ENCODE results near the gene IQSEC1.

The IQSEC1 gene

DNA sequence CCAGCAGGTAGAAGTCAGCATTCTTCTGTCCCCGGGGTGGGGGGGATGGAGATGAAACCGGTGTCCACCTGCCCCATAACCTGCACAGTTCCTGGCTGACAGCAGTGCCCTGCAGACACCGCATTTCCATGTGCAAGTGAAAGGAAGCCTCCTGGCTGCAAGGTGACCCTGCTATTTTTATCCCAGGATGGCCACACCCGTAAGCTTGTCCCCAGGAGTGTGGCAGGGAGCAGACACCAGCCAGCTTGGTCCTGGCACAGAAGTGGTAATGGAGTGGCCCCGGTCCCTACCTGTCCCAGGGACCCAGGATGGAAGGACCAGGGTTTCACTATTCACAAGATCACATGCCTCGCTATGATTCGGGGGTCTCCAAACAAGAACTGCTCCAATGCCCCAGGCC is 146.6 kb downstream of the IQSEC1 start:
- WGBS = 94% methylated on average over 7 of the region's 7 CpGs
- no peak overlapping the region for H3K9ac ChIP-seq (ENCODE audit: low read depth, low read length)

GRCh38 chr3:12925648-12926047 is 147.6 kb downstream of the IQSEC1 start:
- Histone ChIP-seq H3K9me3 (ENCODE audit: insufficient read depth, low read depth, low read length) (no peaks in the 10 kb centered on the region), H3K4me3 (ENCODE audit: low read length) (no peak overlapping the region), H3K9ac (ENCODE audit: low read depth, low read length) (no peak overlapping the region), H3K27me3 (ENCODE audit: insufficient read depth, low read length) (no peaks in the 10 kb centered on the region), H3K4me1 (ENCODE audit: insufficient read depth, low read length) (no peaks in the 10 kb centered on the region), H3K36me3 (ENCODE audit: insufficient read depth, low read length) (peaks cover 22% of the 10 kb centered on the region), H3K27ac (ENCODE audit: low read depth, low read length) (no peak overlapping the region)
- WGBS = 94% methylated on average over 7 of the region's 7 CpGs

More for the DNA sequence above, 146.6 kb downstream of the IQSEC1 start:
- H3K4me3 ChIP-seq (ENCODE audit: low read length) = no peak overlapping the region
- no peaks in the 10 kb centered on the region for H3K27me3 ChIP-seq (ENCODE audit: insufficient read depth, low read length)
- no peaks in the 10 kb centered on the region for H3K9me3 ChIP-seq (ENCODE audit: insufficient read depth, low read depth, low read length)
- no peaks in the 10 kb centered on the region for H3K4me1 ChIP-seq (ENCODE audit: insufficient read depth, low read length)
- H3K36me3 ChIP-seq (ENCODE audit: insufficient read depth, low read length) = peaks cover 14% of the 10 kb centered on the region
- H3K27ac ChIP-seq (ENCODE audit: low read depth, low read length) = no peak overlapping the region

- Histone ChIP-seq H3K4me1 (ENCODE audit: insufficient read depth, low read length) (no peaks in the 10 kb centered on the region), H3K9me3 (ENCODE audit: insufficient read depth, low read depth, low read length) (no peaks in the 10 kb centered on the region), H3K27me3 (ENCODE audit: insufficient read depth, low read length) (no peaks in the 10 kb centered on the region), H3K27ac (ENCODE audit: low read depth, low read length) (no peak overlapping the region), H3K9ac (ENCODE audit: low read depth, low read length) (no peak overlapping the region), H3K36me3 (ENCODE audit: insufficient read depth, low read length) (peaks cover 33% of the 10 kb centered on the region), H3K4me3 (ENCODE audit: low read length) (no peak overlapping the region)
- 96% methylated on average over 22 of the region's 22 CpGs for WGBS
These were observed 148.8 kb downstream of the IQSEC1 start for GRCh38 chr3:12924437-12924836.

DNA sequence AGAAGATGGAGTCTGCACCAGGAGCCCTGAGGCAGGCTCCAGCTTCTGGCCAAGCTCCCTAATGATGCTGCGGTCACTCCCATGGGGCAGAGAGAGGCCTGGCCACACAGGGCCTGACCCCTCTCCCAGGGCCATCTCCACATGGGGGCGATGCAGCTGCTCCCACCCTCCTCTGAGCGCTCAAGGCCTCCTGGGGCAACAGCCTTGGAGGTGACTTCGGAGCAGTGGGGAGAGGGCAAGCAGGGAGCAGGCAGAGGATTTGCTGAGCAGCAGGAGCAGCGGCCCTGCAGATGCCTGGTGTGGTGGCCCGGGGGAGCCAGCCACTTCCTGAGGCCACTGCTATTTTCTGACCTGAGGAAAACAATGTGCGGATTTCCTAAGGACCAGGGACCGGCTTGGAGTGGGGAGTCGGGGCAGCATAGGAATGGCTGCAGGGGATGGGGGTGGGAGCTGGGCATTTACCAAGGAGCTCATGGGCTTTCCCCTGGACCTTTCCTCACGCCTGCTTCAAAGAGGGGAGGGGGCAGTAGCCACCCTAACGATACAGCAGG is 150.3 kb downstream of the IQSEC1 start:
- Histone ChIP-seq H3K27ac (ENCODE audit: low read depth, low read length) (no peak overlapping the region), H3K4me1 (ENCODE audit: insufficient read depth, low read length) (no peaks in the 10 kb centered on the region), H3K9ac (ENCODE audit: low read depth, low read length) (no peak overlapping the region), H3K27me3 (ENCODE audit: insufficient read depth, low read length) (no peaks in the 10 kb centered on the region), H3K4me3 (ENCODE audit: low read length) (no peak overlapping the region), H3K9me3 (ENCODE audit: insufficient read depth, low read depth, low read length) (no peaks in the 10 kb centered on the region), H3K36me3 (ENCODE audit: insufficient read depth, low read length) (peaks cover 38% of the 10 kb centered on the region)
- 92% methylated on average over 11 of the region's 11 CpGs for WGBS

GRCh38 chr3:12922306-12922705 is 150.9 kb downstream of the IQSEC1 start:
- 95% methylated on average over 7 of the region's 7 CpGs for WGBS
- Histone ChIP-seq H3K4me3 (ENCODE audit: low read length) (no peak overlapping the region), H3K9me3 (ENCODE audit: insufficient read depth, low read depth, low read length) (no peaks in the 10 kb centered on the region), H3K9ac (ENCODE audit: low read depth, low read length) (no peak overlapping the region), H3K27ac (ENCODE audit: low read depth, low read length) (no peak overlapping the region), H3K27me3 (ENCODE audit: insufficient read depth, low read length) (no peaks in the 10 kb centered on the region), H3K4me1 (ENCODE audit: insufficient read depth, low read length) (no peaks in the 10 kb centered on the region), H3K36me3 (ENCODE audit: insufficient read depth, low read length) (peaks cover 38% of the 10 kb centered on the region)

DNA sequence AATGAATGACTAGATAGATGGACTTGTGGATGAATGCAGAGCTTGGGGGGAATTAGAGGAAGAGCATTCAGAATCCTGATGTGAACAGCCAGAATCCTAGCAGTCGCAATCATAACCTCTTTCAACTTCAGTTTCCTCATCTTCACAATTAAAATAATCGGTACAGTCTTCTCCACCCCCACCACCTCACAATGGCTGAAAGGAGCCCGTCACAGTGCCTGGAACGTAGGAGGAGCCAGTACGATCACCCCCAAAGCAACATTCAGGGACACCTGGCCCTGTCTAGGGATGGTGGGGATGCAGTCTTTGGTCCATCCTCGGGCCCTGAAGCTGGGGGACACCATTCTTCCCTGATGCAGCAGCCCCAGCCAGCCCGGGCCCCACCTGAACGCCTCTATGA is 151.5 kb downstream of the IQSEC1 start:
- H3K36me3 ChIP-seq (ENCODE audit: insufficient read depth, low read length) = peaks cover 38% of the 10 kb centered on the region
- no peak overlapping the region for H3K27ac ChIP-seq (ENCODE audit: low read depth, low read length)

GRCh38 chr3:12920967-12921366 is 152.3 kb downstream of the IQSEC1 start:
- 92% methylated on average over 9 of the region's 9 CpGs for WGBS
- H3K4me3 ChIP-seq (ENCODE audit: low read length) = no peak overlapping the region
- H3K27ac ChIP-seq (ENCODE audit: low read depth, low read length) = no peak overlapping the region
- H3K9ac ChIP-seq (ENCODE audit: low read depth, low read length) = no peak overlapping the region
- no peaks in the 10 kb centered on the region for H3K9me3 ChIP-seq (ENCODE audit: insufficient read depth, low read depth, low read length)
- H3K4me1 ChIP-seq (ENCODE audit: insufficient read depth, low read length) = no peaks in the 10 kb centered on the region
- no peaks in the 10 kb centered on the region for H3K27me3 ChIP-seq (ENCODE audit: insufficient read depth, low read length)
- peaks cover 41% of the 10 kb centered on the region for H3K36me3 ChIP-seq (ENCODE audit: insufficient read depth, low read length)

More for the DNA sequence above, 151.5 kb downstream of the IQSEC1 start:
- no peaks in the 10 kb centered on the region for H3K9me3 ChIP-seq (ENCODE audit: insufficient read depth, low read depth, low read length)
- no peaks in the 10 kb centered on the region for H3K27me3 ChIP-seq (ENCODE audit: insufficient read depth, low read length)
- H3K4me1 ChIP-seq (ENCODE audit: insufficient read depth, low read length) = no peaks in the 10 kb centered on the region
- 95% methylated on average over 8 of the region's 8 CpGs for WGBS
- H3K9ac ChIP-seq (ENCODE audit: low read depth, low read length) = no peak overlapping the region
- H3K4me3 ChIP-seq (ENCODE audit: low read length) = no peak overlapping the region

DNA sequence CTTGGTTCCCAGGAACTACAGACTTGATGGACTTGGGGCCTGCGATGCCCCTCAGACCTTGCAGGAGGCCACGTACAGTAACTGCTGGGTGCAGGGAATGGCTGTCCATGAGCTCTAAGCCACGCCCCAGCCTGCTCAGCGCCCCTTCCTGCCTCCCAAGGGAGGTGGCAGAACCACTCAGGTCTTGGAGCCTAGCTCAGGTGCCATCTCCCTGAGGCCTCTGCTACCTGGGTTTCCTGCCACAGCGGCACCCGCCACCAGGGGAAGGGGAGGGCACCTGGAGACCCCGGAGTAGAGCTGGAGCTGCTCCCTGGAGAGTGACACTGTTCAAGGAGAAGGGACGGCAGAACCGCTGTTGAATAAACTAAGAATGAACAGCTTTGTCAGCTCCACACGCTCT is 154.0 kb downstream of the IQSEC1 start:
- H3K4me1 ChIP-seq (ENCODE audit: insufficient read depth, low read length) = no peaks in the 10 kb centered on the region
- peaks cover 37% of the 10 kb centered on the region for H3K36me3 ChIP-seq (ENCODE audit: insufficient read depth, low read length)
- no peaks in the 10 kb centered on the region for H3K9me3 ChIP-seq (ENCODE audit: insufficient read depth, low read depth, low read length)
- H3K27me3 ChIP-seq (ENCODE audit: insufficient read depth, low read length) = no peaks in the 10 kb centered on the region
- H3K27ac ChIP-seq (ENCODE audit: low read depth, low read length) = no peak overlapping the region
- no peak overlapping the region for H3K9ac ChIP-seq (ENCODE audit: low read depth, low read length)
- no peak overlapping the region for H3K4me3 ChIP-seq (ENCODE audit: low read length)
- 92% methylated on average over 10 of the region's 10 CpGs for WGBS

GRCh38 chr3:12918231-12918630 is 155.0 kb downstream of the IQSEC1 start:
- Histone ChIP-seq H3K9me3 (ENCODE audit: insufficient read depth, low read depth, low read length) (no peaks in the 10 kb centered on the region), H3K4me1 (ENCODE audit: insufficient read depth, low read length) (no peaks in the 10 kb centered on the region), H3K4me3 (ENCODE audit: low read length) (no peak overlapping the region), H3K9ac (ENCODE audit: low read depth, low read length) (no peak overlapping the region), H3K27ac (ENCODE audit: low read depth, low read length) (no peak overlapping the region), H3K36me3 (ENCODE audit: insufficient read depth, low read length) (peaks cover 35% of the 10 kb centered on the region), H3K27me3 (ENCODE audit: insufficient read depth, low read length) (no peaks in the 10 kb centered on the region)
- WGBS = 91% methylated on average over 3 of the region's 3 CpGs

- no peak overlapping the region for H3K9ac ChIP-seq (ENCODE audit: low read depth, low read length)
- H3K36me3 ChIP-seq (ENCODE audit: insufficient read depth, low read length) = peaks cover 40% of the 10 kb centered on the region
- H3K4me1 ChIP-seq (ENCODE audit: insufficient read depth, low read length) = no peaks in the 10 kb centered on the region
- H3K27me3 ChIP-seq (ENCODE audit: insufficient read depth, low read length) = no peaks in the 10 kb centered on the region
- 95% methylated on average over 9 of the region's 9 CpGs for WGBS
- H3K4me3 ChIP-seq (ENCODE audit: low read length) = no peak overlapping the region
- H3K9me3 ChIP-seq (ENCODE audit: insufficient read depth, low read depth, low read length) = no peaks in the 10 kb centered on the region
- no peak overlapping the region for H3K27ac ChIP-seq (ENCODE audit: low read depth, low read length)
These were observed 157.1 kb downstream of the IQSEC1 start for GRCh38 chr3:12916159-12916558.

GRCh38 chr3:12914088-12914487 is 159.1 kb downstream of the IQSEC1 start:
- Histone ChIP-seq H3K27ac (ENCODE audit: low read depth, low read length) (no peak overlapping the region), H3K4me3 (ENCODE audit: low read length) (no peak overlapping the region), H3K36me3 (ENCODE audit: insufficient read depth, low read length) (peaks cover 44% of the 10 kb centered on the region), H3K4me1 (ENCODE audit: insufficient read depth, low read length) (no peaks in the 10 kb centered on the region), H3K9me3 (ENCODE audit: insufficient read depth, low read depth, low read length) (no peaks in the 10 kb centered on the region), H3K9ac (ENCODE audit: low read depth, low read length) (no peak overlapping the region), H3K27me3 (ENCODE audit: insufficient read depth, low read length) (no peaks in the 10 kb centered on the region)
- 93% methylated on average over 7 of the region's 7 CpGs for WGBS

DNA sequence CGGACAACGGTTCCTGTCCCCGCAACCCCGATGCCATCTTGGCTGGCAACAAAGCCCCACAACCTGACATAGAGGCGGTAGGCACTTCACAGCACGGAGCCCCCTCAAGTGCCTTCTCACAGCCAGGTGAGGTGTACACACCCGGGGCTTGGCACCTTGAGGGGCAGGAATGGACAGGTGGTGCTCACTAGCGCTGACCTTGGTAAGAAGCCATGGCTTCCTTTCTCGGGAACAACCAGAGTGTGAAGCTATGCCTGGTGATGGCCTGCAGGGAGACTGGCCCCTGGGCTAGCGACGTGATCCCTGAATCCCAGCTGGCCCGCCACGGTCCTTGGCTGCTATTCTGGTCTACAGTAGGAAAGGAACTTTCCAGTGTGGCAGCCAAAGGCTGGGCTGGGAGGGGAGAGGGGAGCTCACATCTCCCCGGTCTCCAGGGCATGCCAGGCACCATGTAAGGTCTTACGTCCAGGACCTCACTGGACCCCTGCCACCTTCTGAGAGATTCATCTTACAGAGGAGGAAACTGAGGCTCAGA is 161.3 kb downstream of the IQSEC1 start:
- H3K9ac ChIP-seq (ENCODE audit: low read depth, low read length) = no peak overlapping the region
- H3K9me3 ChIP-seq (ENCODE audit: insufficient read depth, low read depth, low read length) = no peaks in the 10 kb centered on the region
- H3K27me3 ChIP-seq (ENCODE audit: insufficient read depth, low read length) = no peaks in the 10 kb centered on the region
- no peak overlapping the region for H3K4me3 ChIP-seq (ENCODE audit: low read length)
- peaks cover 59% of the 10 kb centered on the region for H3K36me3 ChIP-seq (ENCODE audit: insufficient read depth, low read length)
- H3K4me1 ChIP-seq (ENCODE audit: insufficient read depth, low read length) = no peaks in the 10 kb centered on the region
- H3K27ac ChIP-seq (ENCODE audit: low read depth, low read length) = no peak overlapping the region
- WGBS = 96% methylated on average over 15 of the region's 15 CpGs

Data from HUES64 (cell line).